GM18505 (cell line): ENCODE measurements around the gene NAA11.

Source experiments
- ATAC-seq: cut with Tn5 transposase; IDR thresholded peaks from one replicate; pipeline ENCODE4 v1.9.1; 2021; ENCODE audit not compliant: unreplicated experiment
- POLR2A ChIP-seq: IDR thresholded peaks from 4 replicates; pipeline ENCODE4 v1.6.1; 2011; ENCODE audit warnings: borderline replicate concordance; ENCODE audit not compliant: insufficient read depth, insufficient read length; ENCODE audit errors: extremely low read depth

NAA11 gene

GRCh38 chr4:79334783-79335182 is 8.9 kb upstream of the NAA11 start:
- ATAC-seq, result no peak

GRCh38 chr4:79334341-79334740 is 8.5 kb upstream of the NAA11 start:
- TF ChIP-seq POLR2A, result no peak
- no peak for ATAC-seq

More at GRCh38 chr4:79334783-79335182, 8.9 kb upstream of the NAA11 start:
- no peak for TF ChIP-seq POLR2A

GRCh38 chr4:79331126-79331876 is 5.4 kb upstream of the NAA11 start:
- no peak for TF ChIP-seq POLR2A
- ATAC-seq, result no peak

- no peak for TF ChIP-seq POLR2A
- ATAC-seq, result no peak
Measured at GRCh38 chr4:79330720-79331119, 4.9 kb upstream of the NAA11 start.

GRCh38 chr4:79325436-79325835 is 425 bp downstream of the NAA11 start:
- no peak for ATAC-seq
- TF ChIP-seq POLR2A, result no peak

GRCh38 chr4:79319975-79320374 is 5.9 kb downstream of the NAA11 start:
- ATAC-seq, result no peak

GRCh38 chr4:79317711-79318110 is 8.2 kb downstream of the NAA11 start:
- no peak for TF ChIP-seq POLR2A
- no peak for ATAC-seq

More at GRCh38 chr4:79319975-79320374, 5.9 kb downstream of the NAA11 start:
- no peak for TF ChIP-seq POLR2A

GRCh38 chr4:79315891-79316290 is 10.0 kb downstream of the NAA11 start:
- no peak for TF ChIP-seq POLR2A
- ATAC-seq, result no peak

GRCh38 chr4:79311279-79311678 is 14.6 kb downstream of the NAA11 start:
- TF ChIP-seq POLR2A, result no peak
- ATAC-seq, result no peak

- TF ChIP-seq POLR2A, result no peak
- ATAC-seq, result no peak
Measured at GRCh38 chr4:79308971-79309370, 16.9 kb downstream of the NAA11 start.

- no peak for TF ChIP-seq POLR2A
- no peak for ATAC-seq
Measured at GRCh38 chr4:79308137-79308536, 17.7 kb downstream of the NAA11 start.

GRCh38 chr4:79306795-79307194 is 19.1 kb downstream of the NAA11 start:
- ATAC-seq, result no peak
- no peak for TF ChIP-seq POLR2A

GRCh38 chr4:79300280-79300679 is 25.6 kb downstream of the NAA11 start:
- no peak for TF ChIP-seq POLR2A
- ATAC-seq, result no peak

GRCh38 chr4:79298484-79298883 is 27.4 kb downstream of the NAA11 start:
- TF ChIP-seq POLR2A, result no peak
- ATAC-seq, result no peak
